ENCODE data around the gene TUBG2.

The TUBG2 gene

DNA sequence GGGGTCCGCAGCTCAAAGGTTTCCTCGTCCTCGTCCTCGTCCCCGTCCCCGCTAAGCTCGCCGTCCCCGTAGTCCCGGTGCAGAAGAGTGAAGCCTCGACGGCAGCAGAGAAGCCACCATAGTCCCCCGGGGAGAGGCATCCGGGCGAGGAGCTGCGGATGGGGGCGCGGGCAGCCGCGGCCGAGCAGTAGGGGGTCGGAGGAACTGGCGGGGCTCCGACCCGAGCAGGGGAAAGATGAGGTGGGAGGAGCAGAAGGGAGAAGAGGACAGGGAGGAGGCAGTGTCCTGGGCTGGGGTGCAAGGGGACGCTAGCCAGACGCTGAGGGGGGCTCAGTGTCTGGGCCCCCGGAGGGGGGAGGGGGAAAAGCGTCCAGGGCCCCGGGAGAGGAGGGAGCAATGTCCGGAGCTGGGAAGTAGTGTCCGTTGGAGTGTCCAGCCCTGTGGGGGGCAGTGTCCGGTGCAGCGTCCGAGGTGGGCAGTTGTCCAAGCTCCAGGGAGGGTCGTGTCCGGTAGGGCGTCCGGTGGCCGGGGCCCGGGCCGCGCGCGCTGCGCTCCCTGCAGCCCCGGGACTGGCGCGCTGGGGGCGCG is 17.4 kb downstream of the TUBG2 start, which contains the start of gene PLEKHH3:
Gene PLEKHH3 (minus strand): TSS at position 571 of the 588 bp plus-strand sequence. CDS start 431 bp downstream, at position 140.
- no peak for DNase-seq (ENCODE audit: low read depth in 1 of 2, low spot score in 1 of 2)

DNA sequence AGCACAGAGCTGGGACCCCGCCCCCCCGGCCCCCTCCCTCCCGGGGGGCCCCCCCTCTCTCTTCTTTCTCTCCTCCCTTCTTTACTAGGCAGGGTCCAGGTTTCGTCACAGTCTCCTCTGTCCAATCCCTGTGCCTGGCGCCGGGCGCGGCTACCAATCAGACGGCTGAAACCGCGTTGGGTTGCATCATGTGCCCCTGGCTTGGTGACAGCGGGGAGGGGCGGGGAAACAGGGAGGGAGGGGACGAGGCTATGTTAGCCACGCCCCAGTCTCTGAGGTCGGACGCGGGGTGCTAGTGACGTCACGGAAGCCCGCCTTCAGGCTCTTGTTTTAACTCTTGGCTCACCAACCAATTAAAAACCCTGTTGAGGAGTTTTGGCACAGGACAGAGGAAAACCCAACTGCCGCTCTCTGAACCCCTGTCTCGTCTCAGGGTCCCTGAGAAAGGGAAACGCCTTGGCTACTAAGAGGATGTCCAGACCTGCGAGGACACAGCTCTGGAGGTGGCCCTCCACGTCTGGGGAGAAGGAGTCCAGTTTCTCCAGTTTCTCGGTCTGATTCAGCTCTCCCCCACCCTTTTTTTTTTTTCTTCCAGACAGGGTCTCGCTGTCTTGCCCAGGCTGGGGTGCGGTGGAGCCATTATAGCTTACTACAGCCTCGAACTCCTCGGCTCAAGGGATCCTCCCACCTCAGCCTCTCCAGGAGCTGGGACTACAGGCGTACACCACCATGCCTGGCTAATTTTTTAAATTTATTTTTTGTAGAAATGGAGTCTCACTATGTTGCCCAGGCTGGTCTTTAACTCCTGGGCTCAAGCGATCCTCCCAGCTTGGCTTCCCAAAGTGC is 18.2 kb downstream of the TUBG2 start:
- peak; percentile 91 to 96 for DNase-seq (ENCODE audit: low read depth in 1 of 2, low spot score in 1 of 2)

GRCh38 chr17:42677921-42678781 is 19.1 kb downstream of the TUBG2 start:
- DNase-seq (ENCODE audit: low read depth in 1 of 2, low spot score in 1 of 2), result peak; percentile 48 to 71

DNA sequence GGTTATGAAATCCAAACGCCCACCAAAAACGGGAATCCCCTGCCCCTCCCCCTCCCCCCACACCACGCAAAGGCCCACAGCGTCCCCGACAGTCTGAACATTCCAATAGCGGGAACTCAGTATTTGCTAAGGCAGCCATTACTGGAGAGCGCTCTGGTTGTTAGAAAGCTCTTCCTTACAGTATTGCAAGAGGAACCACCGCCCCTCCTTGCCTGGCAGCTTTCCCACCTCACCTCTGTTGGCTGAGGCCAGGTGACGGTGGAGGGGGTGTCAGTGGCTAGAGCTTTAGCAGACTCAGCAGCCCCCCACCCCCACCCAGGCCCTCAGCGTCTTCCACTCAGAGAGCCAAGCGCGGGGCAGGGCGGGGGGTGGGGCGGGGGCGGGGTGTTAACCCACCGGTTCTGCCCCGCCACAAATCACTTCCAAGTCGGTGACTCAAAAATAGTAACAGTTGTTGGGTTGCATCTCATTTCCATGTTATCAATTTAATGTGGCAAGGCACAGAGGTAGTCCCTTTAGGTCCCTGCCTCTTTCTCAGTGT is 19.9 kb downstream of the TUBG2 start:
- no peak for DNase-seq (ENCODE audit: low read depth in 1 of 2, low spot score in 1 of 2)

DNA sequence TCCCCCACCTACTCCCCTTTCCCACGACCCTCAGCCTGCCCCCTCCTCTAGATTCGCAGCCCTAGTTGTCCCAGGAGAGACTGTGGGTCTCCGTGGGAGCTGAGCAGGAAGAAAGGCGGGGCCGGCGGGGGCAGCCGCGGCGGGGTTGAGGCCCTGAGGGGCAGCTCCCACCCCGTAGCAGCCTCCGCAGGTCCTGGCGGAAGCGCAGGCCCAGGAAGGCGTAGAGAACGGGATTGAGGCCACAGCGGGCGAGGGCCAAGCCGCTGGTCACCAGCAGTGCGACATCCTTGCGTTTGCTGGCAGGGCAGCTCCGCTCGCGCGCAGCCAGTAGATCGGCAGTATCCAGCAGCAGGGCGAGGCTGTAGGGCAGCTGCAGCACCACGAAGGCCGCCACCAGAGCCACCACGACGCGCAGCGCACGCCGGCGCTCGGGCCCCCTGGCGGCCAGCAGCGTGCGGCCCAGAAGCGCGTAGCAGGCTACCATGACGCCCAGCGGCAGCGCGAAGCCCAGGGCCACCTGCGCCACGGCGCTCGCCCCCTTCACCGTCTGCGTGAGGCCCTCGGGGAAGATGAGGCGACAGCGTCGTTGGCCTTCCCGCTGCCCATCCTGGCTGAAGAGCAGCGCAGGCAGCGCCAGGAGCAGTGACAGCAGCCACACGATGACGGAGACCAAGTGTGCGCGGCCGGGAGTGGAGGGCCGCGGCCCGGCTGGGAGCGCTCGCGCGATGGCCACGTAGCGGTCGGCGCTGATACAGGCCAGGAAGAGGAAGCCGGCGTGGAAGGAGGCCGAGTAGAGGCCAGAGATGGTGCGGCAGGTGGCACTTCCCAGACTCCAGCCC is 20.6 kb downstream of the TUBG2 start:
- peak; percentile 61 to 65 for DNase-seq (ENCODE audit: low read depth in 1 of 2, low spot score in 1 of 2)

DNA sequence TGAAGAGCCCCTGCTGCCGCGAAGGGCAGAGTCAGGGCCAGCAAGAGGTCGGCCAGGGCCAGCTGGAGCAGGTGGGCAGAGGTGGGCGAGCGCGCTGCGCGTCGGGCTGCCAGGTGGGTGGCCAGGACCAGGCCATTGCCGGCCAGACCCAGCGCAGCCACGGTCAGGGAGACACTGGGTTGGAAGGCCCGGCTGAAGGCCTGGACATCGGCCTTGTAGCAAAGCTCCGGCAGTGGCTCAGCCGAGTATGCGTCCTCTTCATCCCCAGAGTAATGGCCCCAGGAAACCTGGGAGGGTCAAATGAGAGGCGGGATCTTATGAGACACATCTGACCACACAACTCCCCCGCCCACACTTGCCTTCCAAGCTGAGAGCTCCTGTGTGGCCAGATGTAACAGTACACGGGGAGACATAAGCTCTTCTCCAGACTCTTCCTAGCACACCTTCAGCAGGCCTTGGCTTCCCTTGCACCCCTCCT is 21.3 kb downstream of the TUBG2 start:
- no peak for DNase-seq (ENCODE audit: low read depth in 1 of 2, low spot score in 1 of 2)

DNA sequence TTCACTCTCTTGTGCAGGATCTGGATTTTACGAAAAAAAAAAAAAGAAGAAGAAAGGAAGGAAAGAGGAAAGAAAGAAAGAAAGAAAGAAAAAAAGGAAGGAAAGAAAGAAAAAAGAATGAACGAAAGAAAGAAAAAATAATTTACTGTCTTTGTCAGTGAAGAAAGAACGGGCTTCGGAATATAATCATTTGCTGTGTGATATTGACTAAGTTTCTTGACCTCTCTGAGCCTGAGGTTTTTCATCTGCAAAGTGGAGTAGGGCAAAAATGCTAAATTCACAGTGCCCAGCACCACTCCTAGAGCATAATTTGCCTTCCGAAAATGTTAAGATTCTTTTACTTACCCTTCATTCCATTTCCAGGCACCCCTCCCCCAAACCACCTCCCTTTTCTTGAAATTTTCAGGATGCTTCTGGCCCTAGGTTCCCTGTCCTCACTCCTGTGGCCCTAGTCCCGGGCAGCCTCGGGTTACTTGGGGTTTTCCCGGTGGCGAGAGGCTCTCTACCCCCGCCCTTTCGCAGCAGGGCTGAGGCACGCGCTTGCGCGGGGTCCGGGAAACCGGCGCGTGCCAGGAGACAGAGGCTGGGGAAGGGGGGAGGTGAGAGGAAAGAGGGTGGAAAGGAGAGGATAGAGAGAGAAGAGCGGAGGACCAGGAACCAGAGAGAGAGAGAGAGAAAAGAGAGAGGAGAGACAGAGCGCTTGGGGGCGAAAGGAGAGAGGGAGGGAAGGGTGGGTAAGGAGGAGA is 23.1 kb downstream of the TUBG2 start, which contains the start of gene CNTNAP1:
Gene CNTNAP1 (plus strand): TSS at position 556 of the 746 bp plus-strand sequence. CDS start 299 bp downstream, outside the sequence.
- DNase-seq (ENCODE audit: low read depth in 1 of 2, low spot score in 1 of 2), result no peak

GRCh38 chr17:42682722-42683403 is 23.8 kb downstream of the TUBG2 start:
- no peak for DNase-seq (ENCODE audit: low read depth in 1 of 2, low spot score in 1 of 2)

- no peak for DNase-seq (ENCODE audit: low read depth in 1 of 2, low spot score in 1 of 2)
These were observed 24.4 kb downstream of the TUBG2 start for GRCh38 chr17:42683407-42684034.

DNA sequence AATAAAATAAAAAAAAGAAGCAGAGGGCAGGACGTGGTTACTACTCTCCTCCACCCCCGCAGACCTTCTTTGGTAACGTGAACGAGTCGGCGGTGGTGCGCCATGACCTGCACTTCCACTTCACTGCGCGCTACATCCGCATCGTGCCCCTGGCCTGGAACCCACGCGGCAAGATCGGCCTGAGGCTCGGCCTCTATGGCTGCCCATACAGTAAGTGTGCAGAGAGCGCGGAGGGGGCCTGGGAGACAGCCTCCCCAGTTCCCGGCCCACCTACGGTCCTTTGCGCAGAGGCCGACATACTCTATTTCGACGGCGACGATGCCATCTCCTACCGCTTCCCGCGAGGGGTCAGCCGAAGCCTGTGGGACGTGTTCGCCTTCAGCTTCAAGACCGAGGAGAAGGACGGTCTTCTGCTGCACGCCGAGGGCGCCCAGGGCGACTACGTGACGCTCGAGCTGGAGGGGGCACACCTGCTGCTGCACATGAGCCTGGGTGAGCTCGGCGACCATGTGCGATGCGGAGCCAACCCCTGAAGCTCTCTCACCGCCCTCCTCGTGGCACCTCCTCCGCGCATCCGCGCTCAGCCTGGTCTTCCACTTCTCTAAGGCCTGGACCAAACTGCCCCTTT is 26.0 kb downstream of the TUBG2 start:
- DNase-seq (ENCODE audit: low read depth in 1 of 2, low spot score in 1 of 2), result no peak

DNA sequence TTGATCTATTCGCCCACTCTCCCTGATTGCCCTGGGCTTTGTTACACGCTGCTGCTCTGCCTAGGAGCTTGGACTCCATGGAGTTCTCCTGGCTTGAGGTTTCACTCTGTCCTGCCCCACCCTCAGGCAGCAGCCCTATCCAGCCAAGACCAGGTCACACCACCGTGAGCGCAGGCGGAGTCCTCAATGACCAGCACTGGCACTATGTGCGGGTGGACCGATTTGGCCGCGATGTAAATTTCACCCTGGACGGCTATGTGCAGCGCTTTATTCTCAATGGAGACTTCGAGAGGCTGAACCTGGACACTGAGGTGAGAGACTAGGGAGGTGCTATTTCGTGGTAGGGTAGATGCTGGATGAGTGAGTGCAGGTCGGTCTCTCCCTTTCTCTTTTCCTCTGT is 26.7 kb downstream of the TUBG2 start:
- DNase-seq (ENCODE audit: low read depth in 1 of 2, low spot score in 1 of 2), result no peak

- DNase-seq (ENCODE audit: low read depth in 1 of 2, low spot score in 1 of 2), result no peak
These were observed 27.5 kb downstream of the TUBG2 start for GRCh38 chr17:42686520-42687128.

- DNase-seq (ENCODE audit: low read depth in 1 of 2, low spot score in 1 of 2), result no peak
These were observed 28.7 kb downstream of the TUBG2 start for GRCh38 chr17:42687707-42688320.

- DNase-seq (ENCODE audit: low read depth in 1 of 2, low spot score in 1 of 2), result no peak
These were observed 31.5 kb downstream of the TUBG2 start for GRCh38 chr17:42690596-42690995.

GRCh38 chr17:42691021-42691545 is 32.0 kb downstream of the TUBG2 start:
- DNase-seq (ENCODE audit: low read depth in 1 of 2, low spot score in 1 of 2), result no peak

DNA sequence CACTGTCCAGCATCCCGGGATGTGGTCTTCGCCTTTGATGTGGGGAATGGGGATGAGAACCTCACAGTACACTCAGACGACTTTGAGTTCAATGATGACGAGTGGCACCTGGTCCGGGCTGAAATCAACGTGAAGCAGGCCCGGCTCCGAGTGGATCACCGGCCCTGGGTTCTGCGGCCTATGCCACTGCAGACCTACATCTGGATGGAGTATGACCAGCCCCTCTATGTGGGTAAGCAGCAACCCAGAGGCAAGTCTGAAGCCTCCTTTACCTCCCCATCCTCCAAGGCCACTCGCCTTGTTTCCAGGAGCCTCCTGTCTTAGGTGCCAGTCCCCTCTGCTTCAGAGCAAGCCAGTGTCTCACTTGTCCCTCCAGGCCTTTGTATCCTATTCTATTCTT is 33.4 kb downstream of the TUBG2 start:
- no peak for DNase-seq (ENCODE audit: low read depth in 1 of 2, low spot score in 1 of 2)

- DNase-seq (ENCODE audit: low read depth in 1 of 2, low spot score in 1 of 2), result no peak
These were observed 35.4 kb downstream of the TUBG2 start for GRCh38 chr17:42694524-42694923.
